T-cell (primary cell): ENCODE results near the gene TUBB1. TPM values are rescaled to one million over a fixed set of nuclear protein-coding genes. Genes with fewer than 3 reads are reported as not detected.
A peak's percentile ranks its signal among the peaks of the same experiment; 100 is the strongest.

Source experiments
- ATAC-seq, 4 experiments: fragments of 200-7000 bp in 3 of 4; fragments of 150-1000 bp in 1 of 4; cut with Tn5 transposase; replicated peaks in 1 of 4; 1 replicate in 3 of 4; 2 replicates in 1 of 4; pipeline ENCODE4 v1.10.0; 2021; ENCODE audit warnings: moderate library complexity in 3 of 4, mild to moderate bottlenecking in 2 of 4, moderate number of reproducible peaks in 1 of 4
- CTCF ChIA-PET, 2 donors: fragments of 300-600 bp; sonication (Branson Sonifier 250); formaldehyde crosslinking; loops; one replicate each; lab custom pipeline; 2022; ENCODE audit warnings: antibody characterized with exemption in 2 of 2; lab: Charles Lee
- POLR2A ChIA-PET, 2 donors: fragments of 300-600 bp; sonication (Branson Sonifier 250); formaldehyde crosslinking; loops; one replicate each; lab custom pipeline; 2022; ENCODE audit warnings: antibody characterized with exemption in 2 of 2; lab: Charles Lee
- DNase-seq, 35 experiments: peaks; one replicate each; pipeline versions ENCODE4 v3.0.0 to v3.0.0-alpha.2; 2013 to 2023
- H3K27ac ChIP-seq: one replicate; pipeline ENCODE4 v1.5.1; 2013; ENCODE audit warnings: low read length
- H3K27me3 ChIP-seq, 2 experiments: replicated peaks in 1 of 2; 1 replicate in 1 of 2; 2 replicates in 1 of 2; pipeline versions ENCODE4 v1.6.1 to v1.7.0; 2013; ENCODE audit warnings: low read length in 1 of 2, mixed read lengths in 1 of 2; ENCODE audit not compliant: control insufficient read depth in 2 of 2, insufficient read depth in 2 of 2; ENCODE audit errors: extremely low read depth in 1 of 2
- H3K36me3 ChIP-seq, 2 donors: 1 replicate in 1 of 2; 2 replicates in 1 of 2; pipeline versions ENCODE4 v1.6.1 to v1.7.0; 2013; ENCODE audit warnings: low read length in 1 of 2; ENCODE audit not compliant: control insufficient read depth in 2 of 2, insufficient read depth in 1 of 2; ENCODE audit errors: extremely low read depth in 1 of 2
- H3K4me1 ChIP-seq, 2 experiments: 1 replicate in 1 of 2; 2 replicates in 1 of 2; pipeline versions ENCODE4 v1.6.1 to v1.7.0; 2013; ENCODE audit warnings: low read length in 2 of 2, mixed read lengths in 1 of 2; ENCODE audit not compliant: insufficient read depth in 2 of 2, control insufficient read depth in 1 of 2; ENCODE audit errors: extremely low read depth in 1 of 2
- H3K4me3 ChIP-seq, 2 donors: 1 replicate in 1 of 2; 2 replicates in 1 of 2; pipeline versions ENCODE4 v1.5.1 to v1.7.0; 2013; ENCODE audit warnings: mild to moderate bottlenecking in 2 of 2, low read length in 1 of 2, moderate library complexity in 1 of 2; ENCODE audit not compliant: control insufficient read depth in 1 of 2; ENCODE audit errors: extremely low read depth in 1 of 2
- H3K9me3 ChIP-seq: 2 replicates; pipeline ENCODE4 v1.7.0; 2013
- H3K27ac Mint-ChIP-seq, 2 donors: one replicate each; pipeline ENCODE4 v1.8.0; 2020 to 2021; ENCODE audit warnings: mild to moderate bottlenecking in 2 of 2, mixed read lengths in 2 of 2
- H3K27me3 Mint-ChIP-seq, 2 donors: one replicate each; pipeline ENCODE4 v1.8.0; 2021 to 2022; ENCODE audit warnings: mixed read lengths in 2 of 2
- H3K36me3 Mint-ChIP-seq: one replicate; pipeline ENCODE4 v1.8.0; 2021; ENCODE audit warnings: mixed read lengths
- H3K4me1 Mint-ChIP-seq, 3 donors: one replicate each; pipeline ENCODE4 v1.8.0; 2020 to 2022; ENCODE audit warnings: mixed read lengths in 3 of 3, mild to moderate bottlenecking in 1 of 3
- H3K4me3 Mint-ChIP-seq, 3 donors: one replicate each; pipeline ENCODE4 v1.8.0; 2020 to 2022; ENCODE audit warnings: mild to moderate bottlenecking in 3 of 3, mixed read lengths in 3 of 3, moderate library complexity in 3 of 3
- H3K9me3 Mint-ChIP-seq, 3 donors: one replicate each; pipeline ENCODE4 v1.8.0; 2020 to 2022; ENCODE audit warnings: mixed read lengths in 3 of 3
- WGBS: methylation state at CpG from one replicate; pipeline ENCODE4 v1.1.5; 2013; ENCODE audit warnings: missing lambda C conversion rate; ENCODE audit not compliant: insufficient coverage; 5-methylcytosine and 5-hydroxymethylcytosine counted together
- total RNA-seq, 35 experiments: library from RNA in 6 of 35; stranded (reverse) in 6 of 35; fragments of 120-200 nt in 1 of 35; gene quantifications; one replicate each; pipeline versions ENCODE4 v1.2.1 to v1.2.4 and lab custom pipeline; 2013 to 2026

Gene TUBB1
- total RNA-seq, 5 donors from 2014 or later (not counting 1 experiment from before 2014, with no cell fraction given) = 0.56 to 5.0 TPM; not detected in 3

- H3K36me3 Mint-ChIP-seq = peaks cover 3% of the 10 kb centered on the region
- DNase-seq = peak in 17 of 35 experiments; percentile 11 to 53 (median 30)
- H3K4me3 ChIP-seq = peak within 1 kb of the TSS; percentile 35 to 51
- H3K36me3 ChIP-seq = no peaks in the 10 kb centered on the region
- H3K4me1 Mint-ChIP-seq = peaks cover 49 to 51% (median 51%) of the 10 kb centered on the region in 3 donors
- no peaks in the 10 kb centered on the region for H3K9me3 ChIP-seq
- peaks cover 0 to 8% of the 10 kb centered on the region in 2 experiments for H3K27me3 ChIP-seq
- peaks cover 6 to 39% of the 10 kb centered on the region in 2 experiments for H3K4me1 ChIP-seq
- H3K9me3 Mint-ChIP-seq = no peaks in the 10 kb centered on the region
- H3K27ac ChIP-seq = no peak within 1 kb of the TSS
- peak within 1 kb of the TSS; percentile 70 to 83 (median 81) for H3K4me3 Mint-ChIP-seq
- peak; percentile 62 to 76 (median 68) for ATAC-seq
- ChIA-PET CTCF (no interaction called here), POLR2A (no interaction called here)
- no peaks in the 10 kb centered on the region for H3K27me3 Mint-ChIP-seq
- WGBS = 4% methylated on average over 71 of the region's 82 CpGs
- H3K27ac Mint-ChIP-seq = peak within 1 kb of the TSS; percentile 67 to 90
Measured at GRCh38 chr20:59006864-59007664, 12.2 kb upstream of the TUBB1 start, which contains the start of gene CTSZ. Gene CTSZ (minus strand): TSS chr20:59007254. CDS start chr20:59007128, 126 bp downstream.

DNA sequence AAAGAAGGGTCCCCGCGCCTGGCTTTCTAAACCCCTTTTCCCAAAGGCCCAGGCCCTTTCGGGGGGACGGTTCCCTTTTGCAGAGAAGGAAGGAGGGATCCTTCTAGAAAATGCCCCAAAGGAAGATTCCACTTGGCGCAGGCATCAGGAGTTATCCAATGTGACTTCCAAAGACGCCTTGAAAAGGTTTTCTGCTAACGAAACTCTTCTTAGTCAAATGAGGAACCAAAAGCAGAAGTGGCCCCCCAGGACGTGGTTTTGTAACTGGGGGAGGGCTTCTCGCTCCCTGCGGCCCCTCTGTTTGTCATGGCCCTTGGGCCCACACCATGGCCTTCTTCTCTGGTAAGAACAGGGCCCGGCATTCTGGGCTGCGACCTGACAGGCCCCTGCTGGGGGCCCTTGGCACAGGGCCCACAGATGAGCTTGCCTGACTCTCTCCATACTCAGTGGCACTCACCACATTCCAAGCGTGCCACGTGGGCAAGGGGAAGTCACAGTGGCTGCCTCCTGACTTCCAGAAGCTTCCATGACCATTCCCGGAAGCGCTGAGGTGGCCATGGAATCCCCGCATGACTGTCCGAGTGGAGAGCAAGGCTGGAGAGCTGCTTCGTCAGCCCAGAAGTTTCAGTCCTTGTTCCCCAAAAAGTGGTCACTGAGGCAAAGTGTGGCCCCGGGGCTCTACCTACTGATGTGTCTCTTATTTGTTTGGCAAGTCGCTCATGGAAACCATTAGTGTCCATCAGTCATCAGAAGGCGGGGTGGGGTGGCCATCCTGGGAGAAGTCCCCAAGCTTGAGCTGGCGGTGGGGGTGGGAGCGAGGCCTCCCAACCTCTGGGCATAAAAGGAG is 11.3 kb upstream of the TUBB1 start:
- H3K27ac Mint-ChIP-seq = peak overlapping the region; percentile 44 to 67
- H3K36me3 ChIP-seq = no peaks in the 10 kb centered on the region
- WGBS = 86% methylated on average over 16 of the region's 24 CpGs
- peaks cover 3% of the 10 kb centered on the region for H3K36me3 Mint-ChIP-seq
- H3K4me3 ChIP-seq = peak overlapping the region in 1 of 2 donors; percentile 23
- H3K4me1 ChIP-seq = peaks cover 6 to 37% of the 10 kb centered on the region in 2 experiments
- DNase-seq (peak in 2 of 35 experiments; percentile 14 to 49), ATAC-seq (no peak)
- peaks cover 41 to 50% (median 49%) of the 10 kb centered on the region in 3 donors for H3K4me1 Mint-ChIP-seq
- no peaks in the 10 kb centered on the region for H3K9me3 Mint-ChIP-seq
- peaks cover 0 to 8% of the 10 kb centered on the region in 2 experiments for H3K27me3 ChIP-seq
- H3K9me3 ChIP-seq = no peaks in the 10 kb centered on the region
- ChIA-PET POLR2A (interaction anchor here (0.6 to 1.2 kb wide), 2 partner anchors 25 to 230 kb away, joined by 3 to 4 read pairs; partner anchors contain the start of gene ATP5F1E (in 1 of the 2)), CTCF (interaction anchor here in 1 of 2 donors (1.3 kb wide), 1 partner anchor 215 kb away, joined by 3 read pairs; no protein-coding TSS in a partner anchor)
- peak overlapping the region; percentile 65 to 81 (median 76) for H3K4me3 Mint-ChIP-seq
- no peak overlapping the region for H3K27ac ChIP-seq
- H3K27me3 Mint-ChIP-seq = no peaks in the 10 kb centered on the region

DNA sequence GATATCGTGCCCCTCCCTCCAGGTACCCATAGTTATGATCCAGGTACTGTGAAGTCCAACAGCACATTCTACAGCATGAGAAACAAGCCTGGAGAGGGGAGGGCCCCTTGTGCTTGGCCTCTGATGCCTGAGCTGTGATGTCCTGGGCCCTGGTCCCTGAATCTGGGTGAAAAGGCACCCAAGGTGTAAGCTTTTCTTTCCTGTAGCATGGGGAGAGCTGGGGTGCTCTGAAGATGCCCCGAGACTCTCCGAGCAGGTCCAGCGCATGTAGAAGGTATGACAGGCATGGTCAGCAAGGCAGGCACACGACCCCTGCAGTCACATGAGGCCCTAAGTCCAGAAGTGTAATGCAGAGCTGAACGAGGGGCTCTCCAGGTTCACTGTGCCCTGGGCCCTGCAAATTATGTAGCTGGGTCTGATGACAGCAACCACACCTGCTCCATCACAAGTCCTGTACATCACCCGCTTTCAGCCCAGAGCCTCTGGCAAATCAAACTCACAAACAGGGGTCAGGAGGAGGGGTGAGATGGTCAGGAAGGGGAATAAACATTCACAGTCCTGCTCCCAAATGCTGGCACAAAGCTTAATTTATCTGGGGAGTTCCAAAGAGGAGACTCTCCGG is 10.4 kb upstream of the TUBB1 start:
- no peak overlapping the region for H3K27ac ChIP-seq
- Mint-ChIP-seq H3K4me3 (no peak overlapping the region), H3K27me3 (no peaks in the 10 kb centered on the region), H3K27ac (no peak overlapping the region), H3K36me3 (peaks cover under 1% of the 10 kb centered on the region), H3K9me3 (no peaks in the 10 kb centered on the region), H3K4me1 (peaks cover 41 to 49% (median 48%) of the 10 kb centered on the region in 3 donors)
- peaks cover 0 to 8% of the 10 kb centered on the region in 2 experiments for H3K27me3 ChIP-seq
- no peak overlapping the region for H3K4me3 ChIP-seq
- WGBS = 88% methylated on average over 4 of the region's 8 CpGs
- DNase-seq (peak in 1 of 35 experiments; percentile 1), ATAC-seq (no peak)
- H3K9me3 ChIP-seq = no peaks in the 10 kb centered on the region
- ChIA-PET POLR2A (interaction anchor here in 1 of 2 donors (1.2 kb wide), 1 partner anchor 24 kb away, joined by 3 read pairs; the partner anchor contains the start of gene ATP5F1E), CTCF (interaction anchor here in 1 of 2 donors (1.3 kb wide), 1 partner anchor 214 kb away, joined by 3 read pairs; no protein-coding TSS in a partner anchor)
- H3K36me3 ChIP-seq = no peaks in the 10 kb centered on the region
- H3K4me1 ChIP-seq = peaks cover 6 to 39% of the 10 kb centered on the region in 2 experiments

- peaks cover 36 to 46% (median 43%) of the 10 kb centered on the region in 3 donors for H3K4me1 Mint-ChIP-seq
- H3K27me3 ChIP-seq = peaks cover 0 to 8% of the 10 kb centered on the region in 2 experiments
- ATAC-seq = no peak
- no peaks in the 10 kb centered on the region for H3K27me3 Mint-ChIP-seq
- no peak overlapping the region for H3K4me3 Mint-ChIP-seq
- ChIA-PET CTCF (interaction anchor here in 1 of 2 donors (0.8 kb wide), 1 partner anchor 108 kb away, joined by 3 read pairs; no protein-coding TSS in a partner anchor), POLR2A (no interaction called here)
- H3K27ac ChIP-seq = no peak overlapping the region
- H3K9me3 Mint-ChIP-seq = no peaks in the 10 kb centered on the region
- no peaks in the 10 kb centered on the region for H3K36me3 ChIP-seq
- no peaks in the 10 kb centered on the region for H3K9me3 ChIP-seq
- peak in 1 of 35 experiments; percentile 1 for DNase-seq
- peaks cover 2 to 33% of the 10 kb centered on the region in 2 experiments for H3K4me1 ChIP-seq
- no peaks in the 10 kb centered on the region for H3K36me3 Mint-ChIP-seq
- WGBS = 85% methylated on average over 4 of the region's 8 CpGs
- no peak overlapping the region for H3K4me3 ChIP-seq
- H3K27ac Mint-ChIP-seq = no peak overlapping the region
Measured at GRCh38 chr20:59010321-59010994, 8.8 kb upstream of the TUBB1 start.

DNA sequence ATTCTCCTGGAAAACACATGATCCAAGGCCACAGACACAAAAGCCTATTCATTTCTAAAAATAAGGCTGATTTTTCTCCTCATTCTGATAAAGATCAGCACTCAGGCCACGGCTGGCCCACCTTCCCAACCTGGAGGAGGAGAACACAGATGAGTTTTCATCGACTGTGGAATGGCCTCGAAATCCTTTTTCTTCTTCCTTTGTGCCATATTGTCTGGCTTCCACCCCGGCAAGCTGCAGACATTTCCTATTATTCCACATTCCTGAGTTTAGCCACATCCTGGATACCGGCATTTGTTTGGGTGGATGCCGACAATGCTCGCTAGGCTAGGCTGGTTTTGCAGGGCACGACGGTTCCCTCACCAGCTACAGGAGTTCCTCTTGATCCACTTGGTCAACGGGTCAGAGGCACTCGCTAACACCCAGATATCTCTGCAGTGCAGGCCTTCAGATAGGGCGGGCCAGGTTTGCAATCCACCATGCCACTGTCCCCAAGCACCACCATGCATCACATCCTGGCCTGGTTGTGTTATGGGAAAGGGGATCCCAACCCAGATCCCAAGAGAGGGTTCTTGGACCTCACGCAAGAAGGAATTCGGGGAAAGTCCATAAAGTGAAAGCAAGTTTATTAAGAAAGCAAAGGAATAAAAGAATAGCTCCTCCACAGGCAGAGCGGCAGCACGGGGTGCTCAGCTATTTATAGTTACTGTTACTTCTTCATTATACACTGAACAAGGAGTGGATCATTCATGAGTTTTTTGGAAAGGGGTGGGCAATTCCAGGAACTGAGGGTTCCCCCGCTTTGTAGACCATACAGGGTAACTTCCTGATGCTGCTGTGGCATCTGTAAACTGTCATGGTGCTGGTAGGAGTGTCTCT is 8.0 kb upstream of the TUBB1 start:
- Histone ChIP-seq H3K9me3 (no peaks in the 10 kb centered on the region), H3K4me1 (peaks cover 0 to 30% of the 10 kb centered on the region in 2 experiments), H3K27ac (no peak overlapping the region), H3K27me3 (peaks cover 0 to 8% of the 10 kb centered on the region in 2 experiments), H3K4me3 (no peak overlapping the region), H3K36me3 (no peaks in the 10 kb centered on the region)
- Mint-ChIP-seq H3K36me3 (no peaks in the 10 kb centered on the region), H3K27ac (no peak overlapping the region), H3K27me3 (no peaks in the 10 kb centered on the region), H3K4me3 (no peak overlapping the region), H3K4me1 (peaks cover 32 to 42% (median 38%) of the 10 kb centered on the region in 3 donors), H3K9me3 (no peaks in the 10 kb centered on the region)
- ATAC-seq (no peak), DNase-seq (peak in 3 of 35 experiments; percentile 3 to 23 (median 15))
- ChIA-PET CTCF (no interaction called here), POLR2A (no interaction called here)
- WGBS = 100% methylated on average over 6 of the region's 17 CpGs
